Measurements from ENCODE around the gene ANXA11. TPM values are rescaled to one million over a fixed set of nuclear protein-coding genes. Genes with fewer than 3 reads are reported as not detected.

ANXA11 gene
- total and polyA plus RNA-seq, 2 of the 8 experiments (the other 6 are each of a cell fraction or from before 2014, with no cell fraction given), result 40.5 to 84.9 TPM

DNA sequence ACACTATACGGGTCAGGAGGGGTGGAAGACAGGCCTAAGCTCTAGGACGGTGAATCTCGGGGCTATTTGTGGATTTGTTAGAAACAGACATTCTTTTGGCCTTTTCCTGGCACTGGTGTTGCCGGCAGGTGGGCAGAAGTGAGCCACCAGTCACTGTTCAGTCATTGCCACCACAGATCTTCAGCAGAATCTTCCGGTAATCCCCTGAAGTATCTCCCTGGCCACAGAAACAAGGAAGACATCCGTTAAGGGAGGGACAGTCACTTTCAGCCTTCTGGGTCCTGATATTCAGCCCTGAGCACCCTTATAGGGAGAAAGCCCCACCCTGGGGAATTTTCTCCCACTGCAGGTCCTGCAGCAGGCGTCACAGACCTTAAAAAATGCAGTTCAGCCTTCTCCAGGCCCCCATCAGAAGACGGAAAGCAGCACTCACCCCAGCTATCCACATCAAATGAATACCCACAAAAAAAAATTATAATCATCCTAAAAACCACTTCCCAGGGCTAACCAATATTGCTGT lies 49.6 kb downstream of the ANXA11 start:
- no peak overlapping the region for H3K4ac ChIP-seq (replicated peaks; ENCODE audit: insufficient read length, low read depth, low read length)
- no peak overlapping the region for H3K56ac ChIP-seq (replicated peaks; ENCODE audit: insufficient read length, low read depth, low read length)
- H3K4me3 ChIP-seq (ENCODE audit: extremely low read depth in 1 of 4, insufficient read depth in 2 of 4, low read depth in 3 of 4, low read length in 4 of 4), result no peak overlapping the region
- H2BK12ac ChIP-seq (ENCODE audit: low read depth, low read length), result no peak overlapping the region
- no peaks in the 10 kb centered on the region for H3K27me3 ChIP-seq (replicated peaks in 1 of 4; ENCODE audit: control insufficient read depth in 3 of 4, extremely low read depth in 1 of 4, insufficient read depth in 3 of 4, low read length in 3 of 4)
- H3K79me2 ChIP-seq (ENCODE audit: control insufficient read depth in 1 of 2, insufficient read depth in 2 of 2, low read length in 2 of 2), result no peaks in the 10 kb centered on the region
- no peak overlapping the region for H4K8ac ChIP-seq (ENCODE audit: extremely low read depth, insufficient read depth, low read length)
- no peak overlapping the region for H2BK5ac ChIP-seq (ENCODE audit: low read depth, low read length)
- no peak overlapping the region for H3K23ac ChIP-seq (ENCODE audit: insufficient read length)
- H3K14ac ChIP-seq (ENCODE audit: insufficient read length), result no peak overlapping the region
- no peaks in the 10 kb centered on the region for H3K23me2 ChIP-seq (ENCODE audit: low read depth, low read length)
- peaks cover 2 to 4% of the 10 kb centered on the region in 2 experiments for H4K20me1 ChIP-seq (replicated peaks in 1 of 2; ENCODE audit: control insufficient read depth in 1 of 2, insufficient read depth in 2 of 2, low read length in 2 of 2)
- H2BK20ac ChIP-seq (ENCODE audit: low read length), result no peak overlapping the region
- no peaks in the 10 kb centered on the region; the same call in 1 of the 2 replicates for H3K79me1 ChIP-seq (ENCODE audit: low read depth, low read length)
- FAIRE-seq (no peak), DNase-seq (ENCODE audit: low read depth in 1 of 2, low spot score in 2 of 2) (no peak)
- no peak overlapping the region for H2AFZ ChIP-seq (ENCODE audit: low read length)
- H3K4me1 ChIP-seq (replicated peaks in 1 of 4; ENCODE audit: control insufficient read depth in 3 of 4, insufficient read depth in 4 of 4, low read length in 3 of 4), result no peaks in the 10 kb centered on the region; a peak in 1 of 7 replicates
- no peak overlapping the region for H3K27ac ChIP-seq (ENCODE audit: low read depth, low read length)
- H2BK120ac ChIP-seq (replicated peaks; ENCODE audit: low read depth, low read length), result no peak overlapping the region
- H3K36me3 ChIP-seq (ENCODE audit: control insufficient read depth in 2 of 4, insufficient read depth in 4 of 4, low read length in 3 of 4), result peaks cover 5 to 20% (median 11%) of the 10 kb centered on the region in 4 experiments; a peak in 6 of 8 replicates
- CTCF ChIA-PET (ENCODE audit: partially characterized antibody), result interaction anchor here (1.8 to 9.8 kb wide), 3 partner anchors 11 to 66 kb away, joined by 5 to 59 read pairs (median 32); no protein-coding TSS in a partner anchor
- H4K5ac ChIP-seq (ENCODE audit: insufficient read length, low read depth, low read length), result no peak overlapping the region
- no peak overlapping the region for H2BK15ac ChIP-seq (ENCODE audit: low read length)
- H3K18ac ChIP-seq (ENCODE audit: extremely low read depth, low read length), result no peak overlapping the region
- 88% methylated on average over 8 of the region's 8 CpGs; no CpG with 5 or more reads in 1 of the 2 experiments for WGBS, 2 experiments (ENCODE audit: extremely low coverage in 1 of 2, insufficient coverage in 1 of 2, insufficient read length in 1 of 2, insufficient replicate concordance in 2 of 2, low coverage in 1 of 2, low lambda C conversion rate in 2 of 2, missing lambda C conversion rate in 1 of 2)
- no peak overlapping the region for H4K91ac ChIP-seq (replicated peaks; ENCODE audit: insufficient read length, low read length)
- H3K9ac ChIP-seq (replicated peaks in 1 of 4; ENCODE audit: extremely low read depth in 1 of 4, low read depth in 3 of 4, low read length in 3 of 4), result no peak overlapping the region
- H3K9me3 ChIP-seq (ENCODE audit: insufficient read depth in 2 of 2, low read depth in 1 of 2, low read length in 1 of 2), result no peaks in the 10 kb centered on the region
- no peak overlapping the region for H3K4me2 ChIP-seq (ENCODE audit: insufficient read depth in 1 of 2, low read depth in 2 of 2, low read length in 2 of 2)
- H2AK5ac ChIP-seq (ENCODE audit: low read depth, low read length), result no peak overlapping the region
- POLR2A ChIA-PET (ENCODE audit: partially characterized antibody), result interaction anchor here (0.7 kb wide), 1 partner anchor 21 kb away, joined by 3 read pairs; no protein-coding TSS in a partner anchor
- no peak for TF ChIP-seq EP300 (IDR thresholded peaks at IDR 0.05; ENCODE audit: borderline replicate concordance in 1 of 2, low read depth in 2 of 2, low read length in 2 of 2)
- no peak for TF ChIP-seq JUN (IDR thresholded peaks at IDR 0.05; ENCODE audit: low read depth, low read length)
- TF ChIP-seq SP4 (IDR thresholded peaks at IDR 0.05; ENCODE audit: low read length), result no peak
- no peak for TF ChIP-seq CHD2 (IDR thresholded peaks at IDR 0.05; ENCODE audit: low read length)
- no peak for TF ChIP-seq NRF1 (IDR thresholded peaks at IDR 0.05; ENCODE audit: low read depth, low read length)
- TF ChIP-seq HDAC6 (IDR thresholded peaks at IDR 0.05; ENCODE audit: low read depth, low read length), result no peak
- no peak for TF ChIP-seq TBP (IDR thresholded peaks at IDR 0.05; ENCODE audit: low read depth, low read length)
- TF ChIP-seq CBX8 (IDR thresholded peaks at IDR 0.05; ENCODE audit: borderline replicate concordance, low read depth, low read length), result no peak
- TF ChIP-seq RFX5 (IDR thresholded peaks at IDR 0.05; ENCODE audit: borderline replicate concordance, low read depth, low read length), result no peak
- no peak for TF ChIP-seq BRCA1 (IDR thresholded peaks at IDR 0.05; ENCODE audit: low read depth, low read length)
- TF ChIP-seq, protein P1, sequence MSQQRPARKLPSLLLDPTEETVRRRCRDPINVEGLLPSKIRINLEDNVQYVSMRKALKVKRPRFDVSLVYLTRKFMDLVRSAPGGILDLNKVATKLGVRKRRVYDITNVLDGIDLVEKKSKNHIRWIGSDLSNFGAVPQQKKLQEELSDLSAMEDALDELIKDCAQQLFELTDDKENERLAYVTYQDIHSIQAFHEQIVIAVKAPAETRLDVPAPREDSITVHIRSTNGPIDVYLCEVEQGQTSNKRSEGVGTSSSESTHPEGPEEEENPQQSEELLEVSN (IDR thresholded peaks at IDR 0.05), result no peak
- no peak for TF ChIP-seq CEBPB (IDR thresholded peaks at IDR 0.05; ENCODE audit: low read depth, low read length)
- TF ChIP-seq PHF8 (conservative IDR thresholded peaks at IDR 0.05; ENCODE audit: low read depth, low read length), result no peak
- TF ChIP-seq CHD1 (IDR thresholded peaks at IDR 0.05; ENCODE audit: low read depth, low read length), result no peak
